Stimulated activated CD4-positive, alpha-beta T cell treated with anti-CD3 and anti-CD28 coated beads, Interleukin-1b, Interleukin-23, amount 100 ng/mL, for 4 hours (primary cell): ENCODE data around the gene HSFX4.
"Not testable (repeated sequence)": the region's sequence is repeated elsewhere in the genome, so short reads cannot be mapped to it uniquely, and the experiment has no call there.

ENCODE experiments used
- DNase-seq, 2 donors: peaks; one replicate each; pipeline ENCODE4 v3.0.0-alpha.2; 2020; ENCODE audit warnings: low read depth in 2 of 2

Gene HSFX4

GRCh38 chrX:149937871-149938426 lies 8.6 kb downstream of the HSFX4 start:
- DNase-seq, result no peak

- DNase-seq, result peak; percentile 77 to 84
Observed at GRCh38 chrX:149938427-149938880, 9.1 kb downstream of the HSFX4 start, which contains the start of gene EOLA2. EOLA2 (minus strand) TSS chrX:149938491; CDS start chrX:149933874, 4,617 bp downstream.

GRCh38 chrX:149938881-149939654 lies 9.7 kb downstream of the HSFX4 start:
- peak; percentile 80 to 82 for DNase-seq

GRCh38 chrX:149939655-149939904 lies 10.2 kb downstream of the HSFX4 start:
- no peak for DNase-seq

- peak; percentile 74 to 83 for DNase-seq
Observed at GRCh38 chrX:149939905-149940673, 10.7 kb downstream of the HSFX4 start.

- DNase-seq, result not testable (repeated sequence)
Observed at GRCh38 chrX:149940674-149941024, 11.3 kb downstream of the HSFX4 start.

GRCh38 chrX:149945087-149945670 lies 15.8 kb downstream of the HSFX4 start:
- not testable (repeated sequence) for DNase-seq

GRCh38 chrX:149945820-149946219 lies 16.4 kb downstream of the HSFX4 start:
- DNase-seq, result not testable (repeated sequence)

GRCh38 chrX:149946932-149947331 lies 17.6 kb downstream of the HSFX4 start:
- not testable (repeated sequence) for DNase-seq

GRCh38 chrX:149948016-149948415 lies 18.6 kb downstream of the HSFX4 start:
- DNase-seq, result no peak

GRCh38 chrX:149949743-149950436 lies 20.5 kb downstream of the HSFX4 start:
- no peak for DNase-seq

- no peak for DNase-seq
Observed at GRCh38 chrX:149950681-149951080, 21.3 kb downstream of the HSFX4 start.

- DNase-seq, result no peak
Observed at GRCh38 chrX:149961572-149961971, 32.2 kb downstream of the HSFX4 start.

GRCh38 chrX:149962010-149962409 lies 32.6 kb downstream of the HSFX4 start:
- DNase-seq, result no peak

- no peak for DNase-seq
Observed at GRCh38 chrX:149962859-149963757, 33.7 kb downstream of the HSFX4 start.

GRCh38 chrX:149979126-149979644 lies 49.8 kb downstream of the HSFX4 start:
- no peak for DNase-seq
